Calu3 (cell line): ENCODE data around the gene GIMAP8. TPM values are rescaled to one million over a fixed set of nuclear protein-coding genes. Genes with fewer than 3 reads are reported as not detected.

Source experiments
- Bru-seq: library from RNA; stranded (reverse); fragments of 400-500 nt; gene quantifications from one replicate; lab custom pipeline; 2021; lab: Mats Ljungman, UMichigan
- BruChase-seq, 2 experiments: library from RNA; stranded (reverse); fragments of 400-500 nt; gene quantifications; one replicate each; lab custom pipeline; 2021; lab: Mats Ljungman, UMichigan
- BruUV-seq: library from RNA; stranded (reverse); fragments of 400-500 nt; replicated peaks from 2 replicates; lab custom pipeline; 2021; lab: Mats Ljungman, UMichigan
- CTCF ChIA-PET: fragments of 300-600 bp; sonication (Branson Sonifier 250); formaldehyde crosslinking; loops from one replicate; lab custom pipeline; 2022; ENCODE audit warnings: antibody characterized with exemption; lab: Charles Lee
- DNase-seq: peaks from one replicate; pipeline ENCODE4 v3.0.0; 2022
- H3K27ac Mint-ChIP-seq: one replicate; pipeline ENCODE4 v1.8.0; 2022; ENCODE audit warnings: mixed read lengths; ENCODE audit not compliant: unreplicated experiment
- H3K27me3 Mint-ChIP-seq: one replicate; pipeline ENCODE4 v1.8.0; 2022; ENCODE audit warnings: mixed read lengths; ENCODE audit not compliant: unreplicated experiment
- H3K36me3 Mint-ChIP-seq: one replicate; pipeline ENCODE4 v1.8.0; 2022; ENCODE audit warnings: mild to moderate bottlenecking, moderate library complexity, mixed read lengths; ENCODE audit not compliant: insufficient read depth, unreplicated experiment
- H3K4me1 Mint-ChIP-seq: one replicate; pipeline ENCODE4 v1.8.0; 2022; ENCODE audit warnings: mild to moderate bottlenecking, low read depth, mixed read lengths; ENCODE audit not compliant: unreplicated experiment
- H3K4me3 Mint-ChIP-seq: one replicate; pipeline ENCODE4 v1.8.0; 2022; ENCODE audit warnings: mild to moderate bottlenecking, low read depth, moderate library complexity, mixed read lengths; ENCODE audit not compliant: unreplicated experiment
- H3K9me3 Mint-ChIP-seq: one replicate; pipeline ENCODE4 v1.8.0; 2022; ENCODE audit warnings: low read depth, mixed read lengths; ENCODE audit not compliant: unreplicated experiment
- intact Hi-C: fragments of 100-400 bp; cut with micrococcal nuclease; formaldehyde crosslinking; loops from one replicate; pipeline ENCODE4 v1.10.0; 2022; ENCODE audit not compliant: unreplicated experiment
- long read RNA-seq: library from polyadenylated mRNA; stranded (forward); transcript quantifications from one replicate; pipeline ENCODE4 v2.0.0, GENCODE V29; 2022
- total RNA-seq: library from RNA; stranded (reverse); gene quantifications from 2 replicates; pipeline ENCODE4 v1.2.3, GENCODE V29; 2022
- TF ChIP-seq, protein P1 (sequence below): fragments of 200-600 bp; IDR thresholded peaks from one replicate; pipeline ENCODE4 v1.8.0; 2022; ENCODE audit warnings: antibody characterized with exemption; ENCODE audit not compliant: unreplicated experiment

The GIMAP8 gene
- total RNA-seq (not detected in 2 replicates), Bru-seq, nascent RNA (percentile 3 among the genes with signal in this experiment), BruChase-seq, experiment 1, labeled RNA remaining after a 6-hour chase (percentile 3 among the genes with signal in this experiment), BruChase-seq, experiment 2, labeled RNA remaining after a 2-hour chase (percentile 3 among the genes with signal in this experiment)
- long read RNA-seq = 0 reads

DNA sequence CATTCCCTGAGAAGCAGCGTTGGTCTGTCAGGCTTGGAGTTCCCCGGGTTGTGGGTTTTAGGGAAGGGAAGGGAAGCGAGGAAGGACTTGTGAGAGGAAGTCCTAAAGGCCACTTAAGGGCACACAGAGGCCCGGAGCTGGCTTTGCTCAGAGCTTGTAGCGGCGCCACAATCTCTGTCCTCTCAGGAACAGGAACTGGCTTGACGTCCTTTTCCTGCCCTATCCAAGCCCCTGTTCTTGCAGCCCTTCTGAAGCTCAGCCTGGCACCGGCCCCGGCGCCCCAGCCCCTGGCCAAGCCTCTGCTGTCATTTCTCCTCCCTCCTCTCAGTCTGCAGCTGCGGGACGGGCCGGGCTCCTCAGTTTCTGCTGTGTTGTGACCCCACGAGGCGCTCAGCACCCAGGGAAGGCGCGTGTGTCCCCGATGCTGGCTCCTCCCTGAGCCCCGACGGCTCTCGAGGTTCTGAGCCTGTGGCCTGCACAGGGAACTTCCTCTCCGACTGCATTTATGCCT, at the start of gene GIMAP8:
Gene GIMAP8, plus strand, starts transcription at position 140 of the 511 bp plus-strand sequence. CDS start 16,069 bp downstream, outside the sequence.
- H3K4me3 Mint-ChIP-seq = no peak within 1 kb of the TSS
- H3K9me3 Mint-ChIP-seq = no peaks in the 10 kb centered on the region
- no peaks in the 10 kb centered on the region for H3K36me3 Mint-ChIP-seq
- no TSS peak for BruUV-seq
- peaks cover 66% of the 10 kb centered on the region for H3K27me3 Mint-ChIP-seq
- TF ChIP-seq, protein P1, sequence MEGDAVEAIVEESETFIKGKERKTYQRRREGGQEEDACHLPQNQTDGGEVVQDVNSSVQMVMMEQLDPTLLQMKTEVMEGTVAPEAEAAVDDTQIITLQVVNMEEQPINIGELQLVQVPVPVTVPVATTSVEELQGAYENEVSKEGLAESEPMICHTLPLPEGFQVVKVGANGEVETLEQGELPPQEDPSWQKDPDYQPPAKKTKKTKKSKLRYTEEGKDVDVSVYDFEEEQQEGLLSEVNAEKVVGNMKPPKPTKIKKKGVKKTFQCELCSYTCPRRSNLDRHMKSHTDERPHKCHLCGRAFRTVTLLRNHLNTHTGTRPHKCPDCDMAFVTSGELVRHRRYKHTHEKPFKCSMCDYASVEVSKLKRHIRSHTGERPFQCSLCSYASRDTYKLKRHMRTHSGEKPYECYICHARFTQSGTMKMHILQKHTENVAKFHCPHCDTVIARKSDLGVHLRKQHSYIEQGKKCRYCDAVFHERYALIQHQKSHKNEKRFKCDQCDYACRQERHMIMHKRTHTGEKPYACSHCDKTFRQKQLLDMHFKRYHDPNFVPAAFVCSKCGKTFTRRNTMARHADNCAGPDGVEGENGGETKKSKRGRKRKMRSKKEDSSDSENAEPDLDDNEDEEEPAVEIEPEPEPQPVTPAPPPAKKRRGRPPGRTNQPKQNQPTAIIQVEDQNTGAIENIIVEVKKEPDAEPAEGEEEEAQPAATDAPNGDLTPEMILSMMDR = no peak
- CTCF ChIA-PET = no interaction called here
- no peak within 1 kb of the TSS for H3K27ac Mint-ChIP-seq
- peaks cover 8% of the 10 kb centered on the region for H3K4me1 Mint-ChIP-seq
- intact Hi-C loops = no loop called here
- DNase-seq = no peak

DNA sequence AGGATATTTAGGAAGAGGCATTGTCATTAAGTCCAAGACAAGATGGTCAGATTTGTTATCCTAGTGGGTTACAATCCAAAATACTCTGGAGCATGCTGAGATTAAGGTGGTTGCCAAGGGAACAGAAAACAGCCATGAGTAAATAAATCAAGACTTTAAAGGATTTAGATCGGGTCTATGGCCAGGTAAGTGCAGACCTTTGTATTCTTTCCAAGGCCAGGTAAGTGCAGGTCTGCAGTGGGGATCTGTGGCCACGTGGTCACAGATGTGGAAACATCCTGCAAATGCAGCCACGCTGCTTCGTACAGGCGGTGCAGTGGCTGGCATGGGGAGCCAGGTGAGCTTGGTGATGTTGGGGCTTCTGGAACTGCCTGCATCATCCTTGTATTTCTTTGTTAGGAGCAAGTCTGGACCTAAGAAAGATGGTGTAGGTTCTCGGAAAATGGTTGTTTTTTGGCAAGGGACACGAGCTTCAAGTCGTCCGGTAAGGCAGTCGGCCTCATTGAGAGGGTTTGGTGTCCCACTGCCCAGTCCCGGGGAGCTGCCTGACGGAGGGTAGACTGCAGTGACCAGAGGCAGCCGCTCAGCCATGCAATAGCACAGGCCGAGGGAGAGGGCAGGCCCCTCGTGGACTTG, 49.5 kb upstream of the GIMAP8 start:
- BruUV-seq = no TSS peak
- intact Hi-C loops = no loop called here
- H3K4me1 Mint-ChIP-seq = peaks cover 27% of the 10 kb centered on the region
- TF ChIP-seq, protein P1 = no peak
- no peak overlapping the region for H3K27ac Mint-ChIP-seq
- no peak for DNase-seq
- CTCF ChIA-PET = no interaction called here
- H3K9me3 Mint-ChIP-seq = no peaks in the 10 kb centered on the region
- H3K4me3 Mint-ChIP-seq = no peak overlapping the region
- peaks cover 24% of the 10 kb centered on the region for H3K36me3 Mint-ChIP-seq
- no peaks in the 10 kb centered on the region for H3K27me3 Mint-ChIP-seq

DNA sequence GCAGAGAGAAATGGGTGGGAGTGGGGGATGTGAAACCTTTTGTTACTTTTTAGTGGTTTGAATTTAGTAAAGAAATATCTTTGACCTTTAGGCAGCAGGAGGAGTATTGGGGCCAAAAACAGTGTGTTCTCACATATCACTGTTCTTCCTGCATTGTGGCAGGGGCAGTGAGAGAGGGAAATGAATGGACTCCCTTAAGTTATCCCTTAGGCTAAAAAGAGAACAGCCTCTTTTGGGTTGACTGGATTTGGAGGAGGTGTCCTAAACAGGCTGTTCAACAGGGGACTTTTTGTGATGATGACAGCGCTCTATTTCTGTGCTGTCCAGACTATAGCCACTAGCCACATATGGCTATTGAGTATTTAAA, 49.0 kb upstream of the GIMAP8 start:
- H3K27me3 Mint-ChIP-seq = no peaks in the 10 kb centered on the region
- intact Hi-C loops = no loop called here
- CTCF ChIA-PET = no interaction called here

DNA sequence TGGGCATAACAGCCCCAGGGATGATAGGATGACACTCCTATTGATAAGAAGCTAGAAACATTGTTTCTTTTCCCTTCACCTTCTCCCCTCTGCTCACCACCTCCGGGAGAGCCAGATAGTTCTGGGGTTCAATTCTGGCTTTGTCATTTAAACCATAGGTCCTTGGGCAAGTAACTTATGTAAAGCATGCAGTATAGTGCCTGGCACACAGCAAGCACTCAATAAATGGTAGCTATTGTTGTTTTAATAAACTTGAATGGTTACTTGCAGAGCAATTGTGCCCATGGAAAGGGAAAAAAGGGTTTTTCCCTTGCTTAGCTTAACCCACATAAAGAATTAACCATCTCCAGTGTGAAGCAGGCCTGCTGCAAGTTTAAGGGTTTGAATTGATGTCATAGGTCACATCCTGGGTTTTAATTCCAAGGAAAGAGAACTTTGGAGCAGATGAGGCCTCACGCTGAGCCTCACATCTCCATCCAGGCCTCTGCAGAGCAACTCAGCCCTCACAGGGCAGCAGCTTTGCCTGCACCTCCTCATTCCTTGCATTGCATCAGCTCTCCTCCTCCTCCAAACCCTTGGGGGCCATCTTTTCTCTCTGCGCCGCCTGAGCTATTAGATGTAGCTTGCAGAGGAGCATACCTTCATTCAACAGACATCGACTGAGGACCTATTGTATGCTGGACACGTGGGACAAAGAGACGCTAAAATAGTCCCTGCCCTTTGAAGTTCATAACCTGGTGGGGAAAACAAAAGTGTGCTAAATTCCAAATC, 48.4 kb upstream of the GIMAP8 start:
- Mint-ChIP-seq H3K9me3 (no peaks in the 10 kb centered on the region), H3K4me1 (peaks cover 38% of the 10 kb centered on the region), H3K27ac (no peak overlapping the region), H3K36me3 (peaks cover 21% of the 10 kb centered on the region), H3K4me3 (no peak overlapping the region), H3K27me3 (no peaks in the 10 kb centered on the region)
- TF ChIP-seq, protein P1 = no peak
- no TSS peak for BruUV-seq
- intact Hi-C loops = no loop called here
- no peak for DNase-seq
- CTCF ChIA-PET = interaction anchor here (0.6 kb wide), 1 partner anchor 16 kb away, joined by 7 read pairs; no protein-coding TSS in a partner anchor

More for the DNA sequence above, 49.0 kb upstream of the GIMAP8 start:
- no TSS peak for BruUV-seq
- H3K4me3 Mint-ChIP-seq = no peak overlapping the region
- H3K9me3 Mint-ChIP-seq = no peaks in the 10 kb centered on the region
- TF ChIP-seq, protein P1 = no peak
- no peak overlapping the region for H3K27ac Mint-ChIP-seq
- peaks cover 21% of the 10 kb centered on the region for H3K36me3 Mint-ChIP-seq
- no peak for DNase-seq
- H3K4me1 Mint-ChIP-seq = peaks cover 32% of the 10 kb centered on the region
